GM23338 (cell line): ENCODE data around the gene SMOC1.
A peak's percentile ranks its signal among the peaks of the same experiment; 100 is the strongest.

Source experiments
- CREB1 ChIP-seq: fragments of 250-450 bp; sonication (Bioruptor Pico); IDR thresholded peaks from 2 replicates; pipeline ENCODE4 v1.5.0; 2020; ENCODE audit warnings: low read depth, mild to moderate bottlenecking, moderate library complexity
- EZH2 ChIP-seq: fragments of 200-600 bp; sonication (generic); IDR thresholded peaks from one replicate; pipeline ENCODE4 v1.8.0; 2017; ENCODE audit warnings: antibody characterized with exemption, mild to moderate bottlenecking, low read depth; ENCODE audit not compliant: unreplicated experiment
- EZH2phosphoT487 ChIP-seq: fragments of 200-600 bp; sonication (generic); IDR thresholded peaks from one replicate; pipeline ENCODE4 v1.8.1; 2018; ENCODE audit warnings: antibody characterized with exemption; ENCODE audit not compliant: unreplicated experiment
- JUNB ChIP-seq: IDR thresholded peaks from one replicate; pipeline ENCODE4 v1.6.1; 2016; ENCODE audit warnings: antibody characterized with exemption; ENCODE audit not compliant: unreplicated experiment
- NANOG ChIP-seq: IDR thresholded peaks from 2 replicates; pipeline ENCODE4 v1.6.1; 2016; ENCODE audit warnings: antibody characterized with exemption, borderline replicate concordance
- POLR2AphosphoS5 ChIP-seq: IDR thresholded peaks from 2 replicates; pipeline ENCODE4 v1.6.1; 2016; ENCODE audit warnings: antibody characterized with exemption, low read depth
- STAT1 ChIP-seq: IDR thresholded peaks from one replicate; pipeline ENCODE4 v1.6.1; 2016; ENCODE audit warnings: antibody characterized with exemption; ENCODE audit not compliant: unreplicated experiment
- ZNF114 ChIP-seq: fragments of 250-450 bp; sonication (Bioruptor Pico); IDR thresholded peaks from 2 replicates; pipeline ENCODE4 v1.5.0; 2020; ENCODE audit warnings: mild to moderate bottlenecking, moderate library complexity
- TF ChIP-seq, protein P1 (sequence below), 2 experiments: fragments of 200-600 bp in 1 of 2; sonication (generic) in 1 of 2; conservative IDR thresholded peaks; 2 replicates each; pipeline versions ENCODE4 v1.5.1 to v1.6.1; 2016 to 2017; ENCODE audit warnings: antibody characterized with exemption in 2 of 2, low read depth in 2 of 2, mild to moderate bottlenecking in 2 of 2, moderate library complexity in 1 of 2
- TF ChIP-seq, protein P2 (sequence below): IDR thresholded peaks from one replicate; pipeline ENCODE4 v1.6.1; 2018; ENCODE audit warnings: antibody characterized with exemption; ENCODE audit not compliant: unreplicated experiment
- TF ChIP-seq, protein P3 (sequence below): IDR thresholded peaks from 2 replicates; pipeline ENCODE4 v1.6.1; 2016; ENCODE audit warnings: antibody characterized with exemption
- TF ChIP-seq, protein P4 (sequence below): fragments of 250-450 bp; sonication (Bioruptor Pico); IDR thresholded peaks from 2 replicates; pipeline ENCODE4 v1.5.0; 2020; ENCODE audit warnings: mild to moderate bottlenecking, moderate library complexity

DNA sequence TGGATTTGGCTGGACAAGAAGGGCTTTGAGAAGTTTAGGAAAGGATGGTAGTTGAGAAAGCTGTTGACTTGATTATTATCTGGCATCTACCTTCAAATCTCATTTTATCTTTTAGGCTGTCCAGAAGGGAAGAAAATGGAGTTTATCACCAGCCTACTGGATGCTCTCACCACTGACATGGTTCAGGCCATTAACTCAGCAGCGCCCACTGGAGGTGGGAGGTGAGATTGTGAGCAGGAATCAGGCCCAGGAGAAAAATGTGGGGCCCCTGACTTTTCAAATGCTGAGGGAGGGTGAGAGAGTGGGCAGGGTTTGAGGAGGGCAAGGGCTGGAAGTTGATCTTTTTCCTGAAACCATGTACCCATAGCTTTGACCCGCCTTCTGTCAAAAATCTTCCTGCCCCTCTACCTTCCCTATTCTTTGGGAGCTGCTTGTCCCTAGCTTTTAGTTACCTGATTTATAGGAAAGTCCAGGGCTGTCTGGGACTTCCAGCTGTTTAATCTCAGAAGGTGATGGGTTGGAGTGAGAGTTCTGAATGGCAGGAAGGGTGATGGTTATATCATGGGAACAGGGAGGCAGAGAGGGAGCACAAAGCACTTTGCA lies 134.2 kb downstream of the SMOC1 start:
- TF ChIP-seq CREB1 (CRISPR knock-in tag) (0 out of 2 replicates have a peak, but pooled peaks have one; percentile 8), EZH2 (no peak), POLR2AphosphoS5 (no peak), NANOG (no peak), EZH2phosphoT487 (no peak), STAT1 (no peak), JUNB (no peak), ZNF114 (CRISPR knock-in tag) (no peak)
- TF ChIP-seq, protein P1, sequence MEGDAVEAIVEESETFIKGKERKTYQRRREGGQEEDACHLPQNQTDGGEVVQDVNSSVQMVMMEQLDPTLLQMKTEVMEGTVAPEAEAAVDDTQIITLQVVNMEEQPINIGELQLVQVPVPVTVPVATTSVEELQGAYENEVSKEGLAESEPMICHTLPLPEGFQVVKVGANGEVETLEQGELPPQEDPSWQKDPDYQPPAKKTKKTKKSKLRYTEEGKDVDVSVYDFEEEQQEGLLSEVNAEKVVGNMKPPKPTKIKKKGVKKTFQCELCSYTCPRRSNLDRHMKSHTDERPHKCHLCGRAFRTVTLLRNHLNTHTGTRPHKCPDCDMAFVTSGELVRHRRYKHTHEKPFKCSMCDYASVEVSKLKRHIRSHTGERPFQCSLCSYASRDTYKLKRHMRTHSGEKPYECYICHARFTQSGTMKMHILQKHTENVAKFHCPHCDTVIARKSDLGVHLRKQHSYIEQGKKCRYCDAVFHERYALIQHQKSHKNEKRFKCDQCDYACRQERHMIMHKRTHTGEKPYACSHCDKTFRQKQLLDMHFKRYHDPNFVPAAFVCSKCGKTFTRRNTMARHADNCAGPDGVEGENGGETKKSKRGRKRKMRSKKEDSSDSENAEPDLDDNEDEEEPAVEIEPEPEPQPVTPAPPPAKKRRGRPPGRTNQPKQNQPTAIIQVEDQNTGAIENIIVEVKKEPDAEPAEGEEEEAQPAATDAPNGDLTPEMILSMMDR (conservative IDR thresholded peaks at IDR 0.05; ENCODE audit: low read depth in 2 of 2): peak; percentile 92 to 96
- TF ChIP-seq, protein P2, sequence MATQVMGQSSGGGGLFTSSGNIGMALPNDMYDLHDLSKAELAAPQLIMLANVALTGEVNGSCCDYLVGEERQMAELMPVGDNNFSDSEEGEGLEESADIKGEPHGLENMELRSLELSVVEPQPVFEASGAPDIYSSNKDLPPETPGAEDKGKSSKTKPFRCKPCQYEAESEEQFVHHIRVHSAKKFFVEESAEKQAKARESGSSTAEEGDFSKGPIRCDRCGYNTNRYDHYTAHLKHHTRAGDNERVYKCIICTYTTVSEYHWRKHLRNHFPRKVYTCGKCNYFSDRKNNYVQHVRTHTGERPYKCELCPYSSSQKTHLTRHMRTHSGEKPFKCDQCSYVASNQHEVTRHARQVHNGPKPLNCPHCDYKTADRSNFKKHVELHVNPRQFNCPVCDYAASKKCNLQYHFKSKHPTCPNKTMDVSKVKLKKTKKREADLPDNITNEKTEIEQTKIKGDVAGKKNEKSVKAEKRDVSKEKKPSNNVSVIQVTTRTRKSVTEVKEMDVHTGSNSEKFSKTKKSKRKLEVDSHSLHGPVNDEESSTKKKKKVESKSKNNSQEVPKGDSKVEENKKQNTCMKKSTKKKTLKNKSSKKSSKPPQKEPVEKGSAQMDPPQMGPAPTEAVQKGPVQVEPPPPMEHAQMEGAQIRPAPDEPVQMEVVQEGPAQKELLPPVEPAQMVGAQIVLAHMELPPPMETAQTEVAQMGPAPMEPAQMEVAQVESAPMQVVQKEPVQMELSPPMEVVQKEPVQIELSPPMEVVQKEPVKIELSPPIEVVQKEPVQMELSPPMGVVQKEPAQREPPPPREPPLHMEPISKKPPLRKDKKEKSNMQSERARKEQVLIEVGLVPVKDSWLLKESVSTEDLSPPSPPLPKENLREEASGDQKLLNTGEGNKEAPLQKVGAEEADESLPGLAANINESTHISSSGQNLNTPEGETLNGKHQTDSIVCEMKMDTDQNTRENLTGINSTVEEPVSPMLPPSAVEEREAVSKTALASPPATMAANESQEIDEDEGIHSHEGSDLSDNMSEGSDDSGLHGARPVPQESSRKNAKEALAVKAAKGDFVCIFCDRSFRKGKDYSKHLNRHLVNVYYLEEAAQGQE: no peak
- TF ChIP-seq, protein P3, sequence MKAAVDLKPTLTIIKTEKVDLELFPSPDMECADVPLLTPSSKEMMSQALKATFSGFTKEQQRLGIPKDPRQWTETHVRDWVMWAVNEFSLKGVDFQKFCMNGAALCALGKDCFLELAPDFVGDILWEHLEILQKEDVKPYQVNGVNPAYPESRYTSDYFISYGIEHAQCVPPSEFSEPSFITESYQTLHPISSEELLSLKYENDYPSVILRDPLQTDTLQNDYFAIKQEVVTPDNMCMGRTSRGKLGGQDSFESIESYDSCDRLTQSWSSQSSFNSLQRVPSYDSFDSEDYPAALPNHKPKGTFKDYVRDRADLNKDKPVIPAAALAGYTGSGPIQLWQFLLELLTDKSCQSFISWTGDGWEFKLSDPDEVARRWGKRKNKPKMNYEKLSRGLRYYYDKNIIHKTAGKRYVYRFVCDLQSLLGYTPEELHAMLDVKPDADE: no peak
- TF ChIP-seq, protein P4, sequence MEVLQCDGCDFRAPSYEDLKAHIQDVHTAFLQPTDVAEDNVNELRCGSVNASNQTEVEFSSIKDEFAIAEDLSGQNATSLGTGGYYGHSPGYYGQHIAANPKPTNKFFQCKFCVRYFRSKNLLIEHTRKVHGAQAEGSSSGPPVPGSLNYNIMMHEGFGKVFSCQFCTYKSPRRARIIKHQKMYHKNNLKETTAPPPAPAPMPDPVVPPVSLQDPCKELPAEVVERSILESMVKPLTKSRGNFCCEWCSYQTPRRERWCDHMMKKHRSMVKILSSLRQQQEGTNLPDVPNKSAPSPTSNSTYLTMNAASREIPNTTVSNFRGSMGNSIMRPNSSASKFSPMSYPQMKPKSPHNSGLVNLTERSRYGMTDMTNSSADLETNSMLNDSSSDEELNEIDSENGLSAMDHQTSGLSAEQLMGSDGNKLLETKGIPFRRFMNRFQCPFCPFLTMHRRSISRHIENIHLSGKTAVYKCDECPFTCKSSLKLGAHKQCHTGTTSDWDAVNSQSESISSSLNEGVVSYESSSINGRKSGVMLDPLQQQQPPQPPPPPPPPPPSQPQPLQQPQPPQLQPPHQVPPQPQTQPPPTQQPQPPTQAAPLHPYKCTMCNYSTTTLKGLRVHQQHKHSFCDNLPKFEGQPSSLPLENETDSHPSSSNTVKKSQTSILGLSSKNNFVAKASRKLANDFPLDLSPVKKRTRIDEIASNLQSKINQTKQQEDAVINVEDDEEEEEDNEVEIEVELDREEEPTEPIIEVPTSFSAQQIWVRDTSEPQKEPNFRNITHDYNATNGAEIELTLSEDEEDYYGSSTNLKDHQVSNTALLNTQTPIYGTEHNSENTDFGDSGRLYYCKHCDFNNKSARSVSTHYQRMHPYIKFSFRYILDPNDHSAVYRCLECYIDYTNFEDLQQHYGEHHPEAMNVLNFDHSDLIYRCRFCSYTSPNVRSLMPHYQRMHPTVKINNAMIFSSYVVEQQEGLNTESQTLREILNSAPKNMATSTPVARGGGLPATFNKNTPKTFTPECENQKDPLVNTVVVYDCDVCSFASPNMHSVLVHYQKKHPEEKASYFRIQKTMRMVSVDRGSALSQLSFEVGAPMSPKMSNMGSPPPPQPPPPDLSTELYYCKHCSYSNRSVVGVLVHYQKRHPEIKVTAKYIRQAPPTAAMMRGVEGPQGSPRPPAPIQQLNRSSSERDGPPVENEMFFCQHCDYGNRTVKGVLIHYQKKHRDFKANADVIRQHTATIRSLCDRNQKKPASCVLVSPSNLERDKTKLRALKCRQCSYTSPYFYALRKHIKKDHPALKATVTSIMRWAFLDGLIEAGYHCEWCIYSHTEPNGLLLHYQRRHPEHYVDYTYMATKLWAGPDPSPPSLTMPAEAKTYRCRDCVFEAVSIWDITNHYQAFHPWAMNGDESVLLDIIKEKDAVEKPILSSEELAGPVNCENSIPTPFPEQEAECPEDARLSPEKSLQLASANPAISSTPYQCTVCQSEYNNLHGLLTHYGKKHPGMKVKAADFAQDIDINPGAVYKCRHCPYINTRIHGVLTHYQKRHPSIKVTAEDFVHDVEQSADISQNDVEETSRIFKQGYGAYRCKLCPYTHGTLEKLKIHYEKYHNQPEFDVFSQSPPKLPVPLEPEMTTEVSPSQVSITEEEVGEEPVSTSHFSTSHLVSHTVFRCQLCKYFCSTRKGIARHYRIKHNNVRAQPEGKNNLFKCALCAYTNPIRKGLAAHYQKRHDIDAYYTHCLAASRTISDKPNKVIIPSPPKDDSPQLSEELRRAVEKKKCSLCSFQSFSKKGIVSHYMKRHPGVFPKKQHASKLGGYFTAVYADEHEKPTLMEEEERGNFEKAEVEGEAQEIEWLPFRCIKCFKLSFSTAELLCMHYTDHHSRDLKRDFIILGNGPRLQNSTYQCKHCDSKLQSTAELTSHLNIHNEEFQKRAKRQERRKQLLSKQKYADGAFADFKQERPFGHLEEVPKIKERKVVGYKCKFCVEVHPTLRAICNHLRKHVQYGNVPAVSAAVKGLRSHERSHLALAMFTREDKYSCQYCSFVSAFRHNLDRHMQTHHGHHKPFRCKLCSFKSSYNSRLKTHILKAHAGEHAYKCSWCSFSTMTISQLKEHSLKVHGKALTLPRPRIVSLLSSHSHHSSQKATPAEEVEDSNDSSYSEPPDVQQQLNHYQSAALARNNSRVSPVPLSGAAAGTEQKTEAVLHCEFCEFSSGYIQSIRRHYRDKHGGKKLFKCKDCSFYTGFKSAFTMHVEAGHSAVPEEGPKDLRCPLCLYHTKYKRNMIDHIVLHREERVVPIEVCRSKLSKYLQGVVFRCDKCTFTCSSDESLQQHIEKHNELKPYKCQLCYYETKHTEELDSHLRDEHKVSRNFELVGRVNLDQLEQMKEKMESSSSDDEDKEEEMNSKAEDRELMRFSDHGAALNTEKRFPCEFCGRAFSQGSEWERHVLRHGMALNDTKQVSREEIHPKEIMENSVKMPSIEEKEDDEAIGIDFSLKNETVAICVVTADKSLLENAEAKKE (CRISPR knock-in tag): no peak
